SJCRH30 (cell line): ENCODE results near the gene RAB35. TPM values are rescaled to one million over a fixed set of nuclear protein-coding genes. Genes with fewer than 3 reads are reported as not detected.

ENCODE experiments used
- DNase-seq, 2 experiments: peaks; one replicate each; pipeline ENCODE4 v3.0.0-alpha.2; 2015 to 2020
- H3K27ac ChIP-seq: fragments of 250-450 bp; sonication (Bioruptor Pico); 2 replicates; pipeline ENCODE4 v1.5.1; 2020; ENCODE audit warnings: mild to moderate bottlenecking, moderate library complexity
- H3K27me3 ChIP-seq: fragments of 250-450 bp; sonication (Bioruptor Pico); 2 replicates; pipeline ENCODE4 v1.5.1; 2020; ENCODE audit warnings: mild to moderate bottlenecking, moderate library complexity
- H3K36me3 ChIP-seq: fragments of 250-450 bp; sonication (Bioruptor Pico); 2 replicates; pipeline ENCODE4 v1.5.1; 2020; ENCODE audit warnings: mild to moderate bottlenecking, moderate library complexity
- H3K4me1 ChIP-seq: fragments of 250-450 bp; sonication (Bioruptor Pico); 2 replicates; pipeline ENCODE4 v1.5.1; 2020; ENCODE audit warnings: mild to moderate bottlenecking, moderate library complexity
- H3K4me3 ChIP-seq: fragments of 250-450 bp; sonication (Bioruptor Pico); 2 replicates; pipeline ENCODE4 v1.5.1; 2020; ENCODE audit warnings: mild to moderate bottlenecking, moderate library complexity
- H3K9me3 ChIP-seq: fragments of 250-450 bp; sonication (Bioruptor Pico); replicated peaks from 2 replicates; pipeline ENCODE4 v1.5.1; 2020; ENCODE audit warnings: mild to moderate bottlenecking, moderate library complexity
- total RNA-seq: library from RNA; depleted of rRNA; stranded (reverse); fragments of >200 nt; shearing (Covaris generic); gene quantifications from 2 replicates; pipeline ENCODE4 v1.2.3, GENCODE V29; 2014

The RAB35 gene
- total RNA-seq, 1 experiment from 2014 or later, result 27.6 TPM

DNA sequence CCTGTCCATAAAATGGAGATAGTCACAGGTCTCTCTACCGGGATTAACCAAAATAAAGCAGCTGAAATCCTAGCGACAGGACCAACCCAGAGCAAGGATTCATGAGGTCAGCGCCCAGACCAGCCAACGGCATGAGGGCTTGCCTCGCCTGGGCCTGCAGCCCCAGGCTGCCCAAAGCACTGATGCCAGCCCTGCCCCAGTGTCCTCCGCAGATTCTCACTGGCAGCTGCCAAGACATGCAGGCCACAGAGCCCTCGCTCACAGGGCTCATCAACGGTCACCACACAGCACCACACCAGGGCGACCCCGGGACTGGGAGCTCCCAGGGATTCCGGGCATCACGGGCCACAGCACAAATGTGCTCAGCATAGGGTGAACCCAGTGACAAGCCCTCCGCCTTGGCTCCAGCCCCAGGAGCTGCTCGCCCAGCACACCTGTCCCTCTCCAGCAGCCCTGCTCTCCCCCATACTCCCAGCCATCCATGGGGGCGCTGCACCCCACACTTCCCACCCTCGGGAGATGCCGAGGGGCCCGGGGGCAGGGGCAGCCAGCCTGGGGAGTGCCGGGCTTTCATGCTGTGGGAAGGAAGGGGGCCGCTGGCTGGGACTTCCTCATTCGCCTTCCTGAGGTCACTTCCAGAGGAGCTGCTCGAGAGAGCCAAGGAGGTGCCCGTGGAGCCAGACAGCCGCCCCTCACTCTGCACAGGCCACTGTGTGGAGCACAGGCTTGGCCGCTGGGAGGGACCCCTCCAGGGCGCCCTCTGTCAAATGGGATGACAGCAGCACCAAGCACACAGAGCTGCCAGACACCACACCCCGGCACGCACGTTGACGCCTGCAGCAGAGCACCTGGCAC lies 14.1 kb downstream of the RAB35 start:
- H3K4me3 ChIP-seq, result no peak overlapping the region
- H3K4me1 ChIP-seq, result no peaks in the 10 kb centered on the region
- H3K27ac ChIP-seq, result no peak overlapping the region
- DNase-seq, result no peak
- no peaks in the 10 kb centered on the region for H3K9me3 ChIP-seq
- H3K36me3 ChIP-seq, result peaks cover 5% of the 10 kb centered on the region; the same call in 1 of the 2 replicates
- no peaks in the 10 kb centered on the region for H3K27me3 ChIP-seq

DNA sequence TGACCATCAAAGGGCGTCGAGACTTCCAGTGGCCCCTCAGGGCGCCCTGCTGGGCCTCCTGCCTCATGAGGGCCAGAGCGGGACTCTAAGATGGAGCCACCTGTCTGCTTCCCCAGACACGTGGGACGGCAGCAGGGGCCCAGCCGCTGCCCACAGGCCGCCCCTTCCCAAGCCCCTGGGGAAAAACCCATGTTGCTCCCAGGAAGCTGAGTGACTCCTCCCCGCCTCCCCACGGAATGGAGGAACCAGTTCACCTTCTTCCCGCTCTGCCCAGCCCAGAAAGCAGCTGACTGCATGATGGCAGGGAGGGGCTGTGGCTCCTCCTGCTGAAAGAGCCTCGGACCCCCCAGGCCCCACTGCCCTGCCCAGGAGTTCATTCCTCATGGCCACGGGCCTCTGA lies 14.9 kb downstream of the RAB35 start:
- H3K27me3 ChIP-seq, result no peaks in the 10 kb centered on the region
- peaks cover 5% of the 10 kb centered on the region; the same call in 1 of the 2 replicates for H3K36me3 ChIP-seq
- DNase-seq, result no peak
- no peaks in the 10 kb centered on the region for H3K9me3 ChIP-seq
- H3K4me1 ChIP-seq, result no peaks in the 10 kb centered on the region
- no peak overlapping the region for H3K27ac ChIP-seq
- H3K4me3 ChIP-seq, result no peak overlapping the region

DNA sequence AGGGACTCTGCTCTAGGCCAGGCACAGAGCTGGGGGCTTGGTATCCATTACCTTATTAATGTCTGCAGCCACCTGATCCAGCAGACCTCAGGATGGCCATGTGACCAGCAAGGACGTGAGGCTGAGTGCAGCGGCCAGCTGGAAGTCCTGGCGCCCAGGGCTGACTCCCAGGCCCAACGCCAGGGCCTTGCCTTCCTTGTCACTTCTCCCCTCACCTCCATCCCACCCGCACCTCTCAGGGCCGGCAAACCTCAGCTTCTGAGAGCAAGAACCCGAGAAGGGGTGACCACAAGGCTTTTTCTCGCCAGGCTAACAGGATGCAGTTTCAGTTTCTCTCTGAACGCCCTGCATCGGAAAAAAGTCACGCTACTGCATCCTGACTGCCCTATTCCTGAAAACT lies 15.4 kb downstream of the RAB35 start:
- no peak overlapping the region for H3K4me3 ChIP-seq
- no peaks in the 10 kb centered on the region for H3K4me1 ChIP-seq
- no peaks in the 10 kb centered on the region for H3K27me3 ChIP-seq
- DNase-seq, result no peak
- no peaks in the 10 kb centered on the region for H3K9me3 ChIP-seq
- H3K36me3 ChIP-seq, result peaks cover 5% of the 10 kb centered on the region; the same call in 1 of the 2 replicates
- H3K27ac ChIP-seq, result no peak overlapping the region

DNA sequence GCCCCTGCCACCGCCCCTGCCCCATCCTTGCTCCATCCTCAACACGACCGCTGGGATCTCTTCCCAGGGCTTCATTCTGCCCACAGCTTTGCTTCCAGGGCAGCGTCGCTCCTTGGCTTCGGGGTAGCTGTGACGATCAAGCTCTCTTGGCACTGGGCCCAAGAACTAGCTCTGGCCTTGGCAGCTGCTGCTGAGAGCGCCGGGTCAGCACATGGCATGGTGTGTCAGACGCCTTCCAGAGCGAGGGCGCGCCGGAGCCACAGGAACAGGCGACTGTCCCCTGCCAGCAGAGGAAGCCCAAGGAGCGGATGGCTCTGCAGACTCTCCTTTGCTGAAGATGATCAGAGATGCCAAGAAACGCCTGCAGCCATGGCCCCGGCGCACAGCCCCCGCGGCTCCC lies 15.9 kb downstream of the RAB35 start:
- no peaks in the 10 kb centered on the region for H3K4me1 ChIP-seq

DNA sequence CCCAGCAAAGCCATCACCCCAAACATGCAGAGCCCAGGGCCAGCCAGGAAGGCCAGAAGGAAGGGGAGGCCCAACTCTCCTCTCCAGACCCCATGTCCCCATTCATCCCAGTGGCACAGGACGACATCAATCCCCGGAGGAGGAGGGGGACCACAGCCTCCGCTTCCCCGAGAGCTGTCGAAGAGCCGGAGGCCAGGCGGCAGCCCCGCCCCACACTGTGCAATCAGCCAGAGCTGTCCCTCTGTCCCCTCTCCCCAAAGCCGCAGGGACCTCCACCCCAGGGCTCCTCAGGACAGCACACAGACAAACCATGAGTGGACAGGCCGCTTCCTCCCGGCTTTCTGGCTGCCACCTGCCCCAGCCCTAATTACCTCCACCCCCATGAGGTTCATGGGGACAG lies 16.8 kb downstream of the RAB35 start:
- no peak for DNase-seq
- Histone ChIP-seq H3K9me3 (no peaks in the 10 kb centered on the region), H3K4me3 (no peak overlapping the region), H3K36me3 (peaks cover 5% of the 10 kb centered on the region; the same call in 1 of the 2 replicates), H3K4me1 (no peaks in the 10 kb centered on the region), H3K27ac (no peak overlapping the region), H3K27me3 (no peaks in the 10 kb centered on the region)

More for the DNA sequence above, 15.9 kb downstream of the RAB35 start:
- Histone ChIP-seq H3K36me3 (peaks cover 5% of the 10 kb centered on the region; the same call in 1 of the 2 replicates), H3K27me3 (no peaks in the 10 kb centered on the region), H3K27ac (no peak overlapping the region), H3K9me3 (no peaks in the 10 kb centered on the region), H3K4me3 (no peak overlapping the region)
- no peak for DNase-seq

DNA sequence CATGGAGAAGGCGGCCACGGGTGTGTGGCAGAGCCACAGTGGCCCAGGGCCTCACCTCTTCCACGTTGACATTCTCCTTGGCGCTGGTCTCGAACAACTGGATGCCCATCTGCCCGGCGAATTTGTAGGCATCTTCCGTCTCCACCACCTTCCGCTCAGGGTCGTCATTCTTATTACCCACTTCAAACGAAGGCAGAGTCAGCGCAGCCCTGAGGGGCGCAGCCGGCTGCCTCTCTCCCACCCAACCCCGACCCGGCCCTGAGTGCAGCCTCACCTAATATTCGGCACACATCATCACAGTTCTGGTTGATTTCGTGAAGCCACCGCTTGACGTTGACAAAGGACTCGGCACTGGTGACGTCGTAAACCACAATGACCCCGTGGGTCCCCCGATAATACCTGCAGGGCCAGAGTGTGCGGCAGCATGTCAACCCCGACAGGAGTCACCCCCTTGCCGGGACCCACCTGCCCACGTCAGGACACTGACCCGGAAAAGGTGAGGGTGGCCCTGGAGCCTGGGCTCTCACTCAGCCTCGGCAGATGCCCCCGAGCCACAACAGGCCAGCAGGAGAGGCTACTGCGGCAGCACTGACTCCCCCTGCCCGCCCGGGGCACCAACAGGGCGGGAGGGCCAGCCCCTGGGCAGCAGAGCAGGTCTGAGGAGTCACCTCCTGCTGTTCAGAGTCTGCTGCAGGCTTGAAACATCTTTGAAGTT lies 17.6 kb downstream of the RAB35 start:
- Histone ChIP-seq H3K36me3 (0 out of 2 replicates have a peak, but pooled peaks cover 5% of the 10 kb centered on the region), H3K27ac (no peak overlapping the region), H3K4me3 (no peak overlapping the region), H3K4me1 (peaks cover 4% of the 10 kb centered on the region; the same call in 1 of the 2 replicates), H3K27me3 (no peaks in the 10 kb centered on the region), H3K9me3 (no peaks in the 10 kb centered on the region)
- DNase-seq, result no peak

DNA sequence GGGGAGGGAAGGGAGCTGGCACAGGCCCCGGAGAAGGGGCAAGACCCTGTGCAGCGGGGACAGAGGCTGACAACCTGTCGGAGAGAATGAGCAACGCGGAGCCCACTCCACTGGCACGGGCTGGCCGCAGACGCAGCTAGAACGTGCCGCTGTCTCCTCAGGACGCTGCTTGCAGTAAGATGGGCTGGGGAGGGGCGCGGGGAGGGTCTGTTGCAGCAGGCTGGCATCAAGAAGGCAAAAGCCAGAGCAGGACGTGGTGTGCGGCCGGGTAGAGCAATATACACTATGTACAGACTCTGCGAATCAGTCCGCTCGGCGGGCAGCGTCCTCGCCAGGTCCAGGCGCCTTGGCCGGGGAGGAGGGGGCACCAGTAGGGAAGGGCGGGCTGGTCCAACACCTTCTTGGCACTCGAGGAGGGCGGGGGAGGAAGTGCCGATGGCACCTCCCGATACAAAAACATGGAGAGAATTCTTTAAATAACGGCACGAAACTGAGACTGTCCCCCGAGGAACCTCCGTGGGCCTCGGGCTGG lies 19.8 kb downstream of the RAB35 start:
- H3K36me3 ChIP-seq, result 0 out of 2 replicates have a peak, but pooled peaks cover 5% of the 10 kb centered on the region
- H3K4me1 ChIP-seq, result peaks cover 7% of the 10 kb centered on the region; the same call in 1 of the 2 replicates
- H3K9me3 ChIP-seq, result no peaks in the 10 kb centered on the region
- H3K27ac ChIP-seq, result no peak overlapping the region
- DNase-seq, result no peak
- H3K4me3 ChIP-seq, result no peak overlapping the region
- H3K27me3 ChIP-seq, result no peaks in the 10 kb centered on the region

DNA sequence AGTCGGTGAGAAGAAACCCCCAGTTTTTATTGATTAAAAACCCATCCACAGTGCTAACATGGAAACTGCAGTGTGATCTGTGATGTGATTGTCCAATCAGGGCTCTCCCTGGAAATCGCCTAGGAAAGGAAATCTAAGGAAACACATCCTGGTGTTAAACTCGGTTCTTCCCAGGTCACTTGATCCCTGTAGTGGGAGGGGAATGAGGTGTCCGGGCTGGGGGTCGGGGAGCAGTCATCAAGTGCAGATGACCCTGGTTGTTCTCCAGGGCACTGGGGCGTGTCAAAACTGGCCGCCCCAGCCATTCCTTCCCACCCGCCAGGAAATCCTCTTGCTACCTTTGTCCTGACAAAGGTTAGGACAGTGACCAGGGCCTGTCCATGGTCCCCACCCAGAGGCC lies 20.8 kb downstream of the RAB35 start:
- Histone ChIP-seq H3K4me1 (peaks cover 7% of the 10 kb centered on the region; the same call in 1 of the 2 replicates), H3K27me3 (no peaks in the 10 kb centered on the region), H3K27ac (no peak overlapping the region), H3K4me3 (no peak overlapping the region), H3K9me3 (no peaks in the 10 kb centered on the region), H3K36me3 (0 out of 2 replicates have a peak, but pooled peaks cover 5% of the 10 kb centered on the region)
- DNase-seq, result no peak

DNA sequence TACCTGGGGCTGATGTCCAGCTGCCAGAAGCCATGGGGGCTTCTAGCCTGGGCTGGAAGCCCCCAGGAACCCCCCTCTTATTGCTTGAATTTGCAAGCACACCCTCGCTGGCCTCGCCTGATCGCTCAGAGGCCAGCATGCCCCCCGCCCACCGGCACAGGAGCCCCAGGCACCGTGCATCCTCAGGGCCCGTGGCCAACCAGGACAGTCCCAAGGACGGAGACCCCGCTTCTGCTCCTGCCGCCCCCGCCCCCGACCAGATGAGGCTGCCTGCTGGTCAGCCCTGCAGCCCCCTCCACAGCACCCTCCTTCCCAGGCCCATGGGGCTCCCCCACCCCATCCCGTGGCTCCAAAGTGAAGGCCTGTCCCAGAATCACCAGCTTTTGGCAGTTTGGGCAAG lies 21.2 kb downstream of the RAB35 start:
- H3K4me1 ChIP-seq, result peaks cover 11% of the 10 kb centered on the region; the same call in 1 of the 2 replicates
- no peak overlapping the region for H3K4me3 ChIP-seq
- H3K9me3 ChIP-seq, result no peaks in the 10 kb centered on the region
- DNase-seq, result no peak
- no peak overlapping the region for H3K27ac ChIP-seq
- H3K36me3 ChIP-seq, result 0 out of 2 replicates have a peak, but pooled peaks cover 5% of the 10 kb centered on the region
- H3K27me3 ChIP-seq, result no peaks in the 10 kb centered on the region

DNA sequence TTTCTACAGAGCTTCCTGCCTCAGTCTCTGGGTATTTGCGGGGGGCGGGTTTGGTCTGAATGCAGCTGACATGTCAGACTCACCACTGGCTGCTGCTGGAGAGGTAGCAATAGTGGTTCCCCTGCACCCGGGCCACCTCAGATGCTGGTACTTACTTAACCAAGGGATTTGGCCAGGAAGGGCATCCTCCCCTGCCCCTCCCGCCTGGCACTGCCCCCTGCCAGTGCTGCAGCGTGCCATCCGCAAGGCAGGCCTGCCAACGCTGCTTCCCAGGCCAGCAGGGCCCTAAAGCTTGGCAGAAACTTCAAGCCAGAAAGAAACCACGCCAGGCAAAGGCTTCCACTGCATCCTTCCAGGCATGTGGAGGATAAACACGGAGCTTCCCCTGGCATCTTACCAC lies 22.1 kb downstream of the RAB35 start:
- Histone ChIP-seq H3K4me3 (no peak overlapping the region), H3K27ac (no peak overlapping the region), H3K4me1 (peaks cover 15% of the 10 kb centered on the region; the same call in 1 of the 2 replicates), H3K9me3 (no peaks in the 10 kb centered on the region), H3K36me3 (0 out of 2 replicates have a peak, but pooled peaks cover 5% of the 10 kb centered on the region), H3K27me3 (no peaks in the 10 kb centered on the region)
- no peak for DNase-seq

DNA sequence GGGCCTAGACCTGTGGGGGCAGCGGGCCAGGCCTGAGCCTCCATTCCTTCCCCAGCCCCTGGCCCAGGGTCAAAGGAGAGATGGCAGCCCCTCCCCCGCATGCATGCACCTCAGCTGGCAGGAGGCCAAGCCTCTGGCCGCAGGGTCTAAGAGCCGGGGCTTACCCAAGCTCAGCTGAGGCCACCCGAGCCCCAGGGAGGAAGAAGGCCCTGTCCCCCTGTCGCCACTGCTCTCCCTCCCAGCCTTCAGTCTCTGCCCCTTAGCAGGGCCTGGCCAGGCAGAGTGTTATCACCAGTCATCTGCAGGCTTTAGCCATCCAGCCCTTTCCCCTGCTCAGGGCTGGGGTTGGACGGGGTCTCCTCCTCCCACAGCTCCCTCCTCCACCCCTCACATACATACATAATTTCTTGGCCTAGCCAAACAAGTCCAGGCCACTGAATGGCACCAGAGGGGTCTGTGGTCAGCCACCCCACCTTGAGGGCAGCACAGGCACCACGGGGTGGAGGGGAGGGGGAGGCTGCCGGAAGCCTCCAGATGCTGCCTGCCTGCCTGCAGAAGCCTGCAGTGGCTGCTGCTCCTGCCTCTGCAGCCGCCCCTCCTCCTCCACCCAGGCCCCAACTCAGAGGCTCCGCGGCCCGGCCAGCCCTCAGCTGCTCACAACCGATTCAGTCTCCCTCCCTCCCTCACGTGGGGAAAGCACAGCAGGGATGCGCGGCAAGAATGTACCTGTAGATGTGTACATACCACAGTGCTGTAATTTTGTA lies 22.8 kb downstream of the RAB35 start:
- Histone ChIP-seq H3K9me3 (no peaks in the 10 kb centered on the region), H3K27me3 (no peaks in the 10 kb centered on the region), H3K27ac (no peak overlapping the region), H3K4me3 (no peak overlapping the region), H3K36me3 (0 out of 2 replicates have a peak, but pooled peaks cover 5% of the 10 kb centered on the region), H3K4me1 (peaks cover 15% of the 10 kb centered on the region; the same call in 1 of the 2 replicates)
- peak; percentile 47 to 54 for DNase-seq

DNA sequence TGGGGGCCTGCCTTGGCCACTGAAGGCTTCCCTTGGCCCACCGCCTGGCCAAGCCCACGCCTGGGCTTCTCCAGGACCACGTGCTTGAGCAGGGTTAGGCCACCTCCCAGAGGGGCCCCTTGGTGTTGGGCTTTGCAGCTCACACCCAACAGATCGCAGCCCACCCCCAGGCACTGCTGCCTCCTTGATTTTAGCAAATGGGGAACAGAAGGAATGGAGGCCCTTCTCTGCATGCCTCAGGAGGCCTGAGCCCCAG lies 23.3 kb downstream of the RAB35 start:
- DNase-seq, result no peak
- peaks cover 15% of the 10 kb centered on the region; the same call in 1 of the 2 replicates for H3K4me1 ChIP-seq
- H3K27ac ChIP-seq, result no peak overlapping the region
- H3K4me3 ChIP-seq, result no peak overlapping the region
- H3K9me3 ChIP-seq, result no peaks in the 10 kb centered on the region
- no peaks in the 10 kb centered on the region for H3K27me3 ChIP-seq
- 0 out of 2 replicates have a peak, but pooled peaks cover 2% of the 10 kb centered on the region for H3K36me3 ChIP-seq

DNA sequence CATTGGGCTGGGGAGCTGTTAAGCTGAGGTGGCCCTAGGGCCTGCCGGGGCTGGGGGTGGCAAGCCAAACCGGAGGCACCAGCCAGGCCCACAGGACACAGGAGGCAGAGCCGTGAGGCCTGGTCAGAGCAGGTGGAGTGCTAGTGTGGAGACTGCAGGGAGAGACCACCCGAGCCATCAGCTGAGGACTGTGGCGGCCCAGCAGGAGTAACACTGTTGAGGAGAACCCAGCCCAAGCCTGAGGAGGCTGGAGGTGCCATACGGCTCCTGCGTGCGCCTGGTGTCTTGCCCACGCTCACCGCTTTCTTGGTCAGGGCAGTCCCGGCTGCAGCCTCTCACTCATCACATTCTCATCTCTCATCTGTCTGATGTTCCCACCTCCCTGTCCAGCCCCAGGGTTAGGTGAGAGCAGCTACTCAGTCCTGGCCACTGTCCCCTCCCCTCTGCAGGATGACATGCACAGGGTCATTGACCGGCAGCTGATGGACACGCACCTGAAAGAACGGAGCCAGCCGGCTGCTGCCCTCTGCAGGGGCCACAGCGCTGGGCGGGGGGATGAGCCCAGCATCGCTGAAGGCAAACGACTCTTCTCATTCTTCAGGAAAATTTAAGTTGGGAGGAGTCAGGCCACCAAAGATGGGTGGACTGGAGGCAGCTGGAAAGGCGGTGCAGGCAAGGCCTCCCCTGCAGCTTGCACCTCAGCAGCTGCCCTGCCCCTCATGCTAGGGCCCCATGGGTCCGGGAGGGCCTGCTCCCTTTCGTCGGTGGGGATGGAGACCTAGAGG lies 23.8 kb downstream of the RAB35 start:
- Histone ChIP-seq H3K4me3 (no peak overlapping the region), H3K27ac (no peak overlapping the region), H3K9me3 (no peaks in the 10 kb centered on the region), H3K36me3 (no peaks in the 10 kb centered on the region), H3K27me3 (no peaks in the 10 kb centered on the region), H3K4me1 (peaks cover 15% of the 10 kb centered on the region; the same call in 1 of the 2 replicates)
- no peak for DNase-seq
